Fibroblast of skin of left biceps (primary cell): ENCODE measurements around the gene UPB1.
"Not testable (repeated sequence)": the region's sequence is repeated elsewhere in the genome, so short reads cannot be mapped to it uniquely, and the experiment has no call there.

Source experiments
- DNase-seq, 2 experiments: peaks; one replicate each; pipeline ENCODE4 v3.0.0-alpha.2; 2013; ENCODE audit warnings: low read depth in 2 of 2

Gene UPB1

GRCh38 chr22:24481641-24482040 is 13.5 kb upstream of the UPB1 start:
- no peak for DNase-seq

GRCh38 chr22:24482575-24482974 is 12.6 kb upstream of the UPB1 start:
- peak; percentile 68 to 71 for DNase-seq

GRCh38 chr22:24482998-24483397 is 12.1 kb upstream of the UPB1 start:
- no peak for DNase-seq

- no peak for DNase-seq
Measured at GRCh38 chr22:24483976-24484545, 11.1 kb upstream of the UPB1 start.

- DNase-seq, result no peak
Measured at GRCh38 chr22:24485170-24485569, 10.0 kb upstream of the UPB1 start.

GRCh38 chr22:24485608-24486007 is 9.5 kb upstream of the UPB1 start:
- DNase-seq, result no peak

- peak; percentile 92 to 94 for DNase-seq
Measured at GRCh38 chr22:24486501-24486921, 8.6 kb upstream of the UPB1 start.

- DNase-seq, result no peak
Measured at GRCh38 chr22:24489011-24489410, 6.1 kb upstream of the UPB1 start.

- not testable (repeated sequence) for DNase-seq
Measured at GRCh38 chr22:24489434-24489833, 5.7 kb upstream of the UPB1 start.

GRCh38 chr22:24492391-24492790 is 2.7 kb upstream of the UPB1 start:
- DNase-seq, result no peak

GRCh38 chr22:24494167-24494527 is 985 bp upstream of the UPB1 start:
- DNase-seq, result no peak

GRCh38 chr22:24495365-24495675 is 188 bp downstream of the UPB1 start:
- no peak for DNase-seq

GRCh38 chr22:24496234-24496633 is 1.1 kb downstream of the UPB1 start:
- no peak for DNase-seq

- DNase-seq, result no peak
Measured at GRCh38 chr22:24496661-24497060, 1.5 kb downstream of the UPB1 start.

- no peak for DNase-seq
Measured at GRCh38 chr22:24497841-24498258, 2.7 kb downstream of the UPB1 start.

GRCh38 chr22:24498824-24499223 is 3.7 kb downstream of the UPB1 start:
- no peak for DNase-seq

- DNase-seq, result no peak
Measured at GRCh38 chr22:24499706-24500276, 4.7 kb downstream of the UPB1 start.

- no peak for DNase-seq
Measured at GRCh38 chr22:24500277-24500820, 5.2 kb downstream of the UPB1 start.

- DNase-seq, result no peak
Measured at GRCh38 chr22:24501301-24502005, 6.3 kb downstream of the UPB1 start.

GRCh38 chr22:24502034-24502433 is 6.9 kb downstream of the UPB1 start:
- DNase-seq, result no peak

GRCh38 chr22:24502541-24502940 is 7.4 kb downstream of the UPB1 start:
- no peak for DNase-seq

GRCh38 chr22:24503137-24503842 is 8.2 kb downstream of the UPB1 start:
- no peak for DNase-seq
